SU-DHL-6 (cell line): ENCODE results near the gene RLN1.

Experiments used
- CTCF ChIP-seq: fragments of 200-600 bp; sonication (generic); IDR thresholded peaks from one replicate; pipeline ENCODE4 v1.5.1; 2017; ENCODE audit warnings: antibody characterized with exemption, mild to moderate bottlenecking, low read length, moderate library complexity; ENCODE audit not compliant: insufficient read depth, poor library complexity, severe bottlenecking
- EZH2phosphoT487 ChIP-seq: fragments of 200-600 bp; sonication (generic), shearing (Covaris generic); conservative IDR thresholded peaks from 2 replicates; pipeline ENCODE4 v1.6.1; 2018; ENCODE audit warnings: mild to moderate bottlenecking, antibody characterized with exemption, low read length, moderate library complexity, mixed read lengths

- TF ChIP-seq CTCF (no peak), EZH2phosphoT487 (no peak)
These were observed 47.5 kb downstream of the RLN1 start for GRCh38 chr9:5292141-5292540.
